ENCODE measurements around the gene NEURL1.
A peak's percentile ranks its signal among the peaks of the same experiment; 100 is the strongest.
"Not testable (repeated sequence)": the region's sequence is repeated elsewhere in the genome, so short reads cannot be mapped to it uniquely, and the experiment has no call there.

The NEURL1 gene

DNA sequence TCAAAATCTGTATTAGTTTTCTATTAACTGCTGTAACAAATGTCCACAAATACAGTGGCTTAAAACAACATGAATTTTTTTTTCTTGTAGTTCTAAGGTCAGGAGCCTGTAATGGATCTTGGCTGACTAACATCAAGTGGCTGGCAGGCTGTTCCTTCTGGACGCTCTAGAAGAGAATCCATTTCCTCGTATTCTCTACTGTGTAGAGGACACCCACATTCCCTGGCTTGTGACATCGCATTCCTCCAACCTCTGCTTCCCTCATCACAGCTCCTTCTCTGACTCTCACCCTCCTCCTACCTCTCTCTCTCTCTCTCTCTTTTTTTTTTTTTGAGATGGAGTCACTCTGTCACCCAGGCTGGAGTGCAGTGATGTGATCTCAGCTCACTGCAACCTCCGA, 30.0 kb upstream of the NEURL1 start:
- DNase-seq = no peak

DNA sequence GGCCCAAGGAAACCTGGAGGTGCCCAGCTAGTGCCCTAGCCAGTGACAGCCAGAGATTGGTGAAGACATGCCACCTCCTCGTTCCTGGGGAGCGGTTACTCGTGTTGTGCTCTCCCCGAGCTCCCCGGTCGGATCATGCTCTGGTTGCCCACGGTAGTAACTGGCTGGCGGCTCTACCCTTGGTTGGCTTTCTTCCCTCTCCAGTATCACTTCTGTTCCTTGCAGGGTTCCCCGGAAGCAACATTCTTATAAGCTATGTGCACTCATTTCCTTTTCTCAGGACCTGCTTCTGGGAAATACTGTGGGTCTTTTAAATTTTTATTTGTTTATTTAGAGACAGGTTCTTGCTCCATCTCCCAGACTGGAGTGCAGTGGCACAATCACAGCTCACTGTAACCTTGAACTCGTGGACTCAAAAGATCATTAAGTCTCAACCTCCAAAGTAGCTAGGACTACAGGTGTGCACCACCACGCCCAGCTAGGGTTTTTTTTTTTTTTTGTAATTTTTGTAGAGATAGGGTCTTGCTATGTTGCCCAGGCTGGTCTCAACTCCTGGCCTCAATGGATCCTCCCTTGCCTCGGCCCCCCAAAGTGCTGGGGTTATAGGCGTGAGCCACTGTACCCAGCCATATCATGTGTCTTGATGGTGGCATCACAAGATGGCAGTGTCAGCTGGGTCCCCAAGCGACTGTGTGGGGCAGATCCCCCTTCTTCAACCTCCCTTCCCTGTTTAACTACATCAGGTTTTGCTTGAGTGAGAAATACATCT, 27.9 kb upstream of the NEURL1 start:
- no peak for DNase-seq

DNA sequence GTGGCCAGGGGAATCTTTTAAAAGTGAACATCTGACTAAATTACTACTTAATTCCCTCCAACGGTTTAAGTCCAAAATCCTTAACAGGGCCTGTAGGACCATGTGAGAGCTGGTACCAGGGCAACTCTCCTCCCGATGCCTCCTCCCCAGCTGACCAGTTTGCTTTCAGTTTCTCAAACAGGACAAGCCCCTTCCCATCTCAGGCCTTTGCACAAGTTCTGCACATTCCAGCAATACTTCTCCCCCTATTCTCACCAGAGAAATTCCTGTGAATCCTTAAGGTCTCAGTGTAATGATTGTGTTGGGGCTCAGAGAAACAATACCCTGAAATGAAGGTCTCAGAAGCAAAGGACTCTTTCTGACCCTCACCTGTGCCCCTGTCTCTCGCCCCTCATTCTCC, 26.8 kb upstream of the NEURL1 start:
- no peak for DNase-seq

DNA sequence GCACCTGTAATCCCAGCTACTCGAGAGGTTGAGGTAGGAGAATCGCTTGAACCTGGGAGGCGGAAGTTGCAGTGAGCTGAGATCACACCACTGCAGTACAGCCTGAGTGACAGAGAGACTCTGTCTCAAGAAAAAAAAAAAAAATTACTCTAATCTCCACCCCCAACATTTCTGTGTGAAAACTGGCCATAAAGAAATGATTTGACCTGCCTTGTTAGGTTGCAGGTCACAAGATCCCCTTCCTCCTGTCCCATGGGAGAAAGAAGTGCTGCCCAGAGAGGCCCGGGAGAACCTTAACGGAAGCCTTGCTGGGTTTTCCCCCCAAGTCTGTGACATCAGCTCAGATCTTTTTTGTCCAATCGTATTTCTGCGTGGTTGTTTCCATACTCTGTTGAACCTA, 26.1 kb upstream of the NEURL1 start:
- no peak for DNase-seq

DNA sequence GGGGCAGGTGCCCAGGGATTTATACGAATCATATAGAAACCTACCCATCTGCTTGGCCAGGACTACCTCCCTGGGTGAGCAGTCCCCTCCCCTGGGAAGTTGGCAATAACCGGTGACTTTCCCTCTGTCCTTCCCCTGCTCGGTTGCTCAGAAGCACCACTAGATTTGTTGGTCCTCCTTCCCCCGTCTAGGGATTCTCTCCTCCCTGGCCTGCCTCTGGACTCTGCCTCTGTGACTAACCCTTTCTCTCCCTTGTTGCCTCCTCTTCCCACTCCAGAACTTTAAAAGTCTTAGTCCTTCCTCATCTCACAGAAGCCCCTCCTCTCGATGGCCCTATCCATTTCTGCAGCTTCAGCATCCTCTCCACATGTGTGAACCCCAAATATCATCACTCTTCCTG, 24.3 kb upstream of the NEURL1 start:
- DNase-seq = no peak

DNA sequence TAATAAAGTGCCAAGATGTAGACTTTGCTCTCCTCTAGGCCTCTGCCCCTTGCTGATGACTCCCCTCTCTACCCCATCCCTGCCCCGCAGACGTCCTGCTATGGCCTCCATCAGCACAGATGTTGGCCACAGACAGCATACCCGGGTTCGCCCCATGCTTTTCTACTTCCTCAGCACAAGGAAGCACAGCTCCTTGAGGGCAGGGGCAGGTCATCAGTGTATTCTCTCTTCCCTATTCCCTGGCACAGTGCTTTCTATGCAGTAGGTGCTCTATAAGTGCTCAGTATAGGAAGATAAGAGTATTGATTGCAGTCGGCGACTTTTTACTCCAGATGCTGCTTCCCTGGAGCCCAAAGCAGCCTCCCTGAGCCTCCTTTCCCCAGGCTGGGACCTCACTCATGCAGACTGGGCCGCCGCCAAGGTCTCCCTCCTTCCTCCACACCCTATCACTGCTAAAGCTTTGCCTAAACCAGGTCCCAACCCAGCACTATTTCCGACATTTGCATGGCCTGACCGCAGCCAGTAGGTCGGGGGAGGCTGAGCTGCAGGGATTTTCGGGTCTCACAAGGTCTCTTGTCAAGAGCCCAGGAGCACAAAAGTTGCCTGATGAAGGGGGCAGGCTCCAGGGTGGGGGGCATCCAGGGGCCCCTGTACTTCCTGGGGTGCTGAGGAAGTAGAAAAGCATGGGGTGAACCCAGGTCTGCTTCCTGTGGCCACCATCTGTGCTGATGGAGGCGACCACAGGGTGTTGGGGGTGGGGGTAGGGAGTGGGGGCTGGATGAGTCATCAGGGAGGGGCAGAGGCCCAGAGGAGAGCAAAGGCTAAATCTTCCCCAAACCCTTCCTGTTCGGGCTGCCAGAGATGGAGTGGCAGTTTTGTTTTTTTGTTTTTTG, 22.5 kb upstream of the NEURL1 start:
- DNase-seq = no peak

DNA sequence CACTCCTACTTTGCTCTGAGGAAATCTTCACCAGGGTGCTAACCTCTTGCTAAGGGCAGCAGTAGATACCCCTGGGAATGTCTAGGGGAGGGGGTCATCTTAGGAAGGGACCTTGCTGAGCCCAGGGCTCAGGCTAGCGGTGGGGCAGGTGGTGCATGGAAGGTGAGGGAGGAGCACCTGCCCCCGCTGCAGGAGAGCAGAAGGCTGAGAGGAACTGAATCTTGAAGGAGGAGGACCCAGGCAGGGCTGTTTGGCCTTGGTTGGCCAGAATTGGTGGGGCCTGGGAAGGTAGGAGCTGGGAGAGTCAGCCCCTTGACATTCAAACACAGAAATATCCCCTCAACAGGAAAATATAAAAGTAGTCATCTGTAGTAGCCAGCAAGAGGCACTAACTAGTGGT, 21.5 kb upstream of the NEURL1 start:
- no peak for DNase-seq

DNA sequence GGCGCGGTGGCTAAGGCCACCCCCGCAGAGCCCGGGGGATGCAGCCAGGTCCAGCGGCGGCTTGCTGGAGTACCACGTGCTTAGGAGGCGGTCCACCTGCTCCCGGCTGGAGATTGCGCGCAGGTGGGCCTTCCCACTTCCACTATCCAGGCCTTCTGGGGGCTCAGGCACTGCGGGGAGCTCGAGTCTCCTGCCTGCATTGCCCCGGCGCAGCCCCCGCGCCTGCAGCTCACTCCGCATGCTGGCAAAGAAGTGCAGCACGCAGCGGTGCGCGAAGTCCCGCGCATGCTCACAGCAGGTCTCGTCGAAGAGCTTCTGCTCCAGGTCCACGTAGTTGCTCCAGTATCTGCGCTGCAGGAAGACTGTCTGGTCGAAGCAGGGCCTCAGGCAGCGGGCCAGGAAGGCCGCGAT, 20.2 kb upstream of the NEURL1 start:
- DNase-seq = no peak

DNA sequence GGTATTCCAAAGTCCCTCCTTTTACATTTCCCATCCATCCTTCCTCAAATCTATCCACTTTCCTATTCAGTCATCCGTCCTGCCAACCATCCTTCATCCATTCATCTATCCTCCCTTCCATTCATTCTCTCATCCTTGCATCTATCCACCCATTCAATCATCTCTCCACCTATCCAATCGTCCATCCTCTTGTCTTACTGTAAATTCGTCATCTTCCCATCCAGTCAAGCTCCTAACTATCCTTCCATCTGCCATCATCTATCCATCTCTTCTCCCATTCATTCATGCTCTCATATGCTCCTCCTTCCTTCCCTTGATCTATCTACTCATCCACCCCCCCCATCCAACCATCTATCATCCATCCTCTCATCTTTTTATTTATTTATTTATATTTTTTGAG, 19.4 kb upstream of the NEURL1 start:
- DNase-seq = no peak

DNA sequence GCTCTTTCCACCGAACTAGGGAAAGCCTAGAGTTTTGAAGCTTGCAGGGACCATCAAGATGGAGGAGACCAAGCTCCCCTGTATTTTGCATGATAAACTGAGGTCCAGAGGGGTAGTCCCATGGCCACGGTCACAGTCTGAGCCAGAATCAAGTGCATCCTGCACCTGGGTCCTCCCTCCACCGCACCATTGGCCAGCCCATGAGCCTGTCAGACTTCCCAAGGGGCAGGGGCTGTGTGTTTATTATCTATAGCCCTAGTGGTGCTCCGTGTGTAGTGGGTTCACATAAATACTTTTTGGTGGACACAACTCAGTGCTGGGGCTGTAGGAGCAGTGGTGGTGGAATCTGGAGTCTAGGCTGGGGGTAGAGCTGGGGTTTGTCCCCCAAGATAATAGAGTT, 18.1 kb upstream of the NEURL1 start:
- DNase-seq = no peak

DNA sequence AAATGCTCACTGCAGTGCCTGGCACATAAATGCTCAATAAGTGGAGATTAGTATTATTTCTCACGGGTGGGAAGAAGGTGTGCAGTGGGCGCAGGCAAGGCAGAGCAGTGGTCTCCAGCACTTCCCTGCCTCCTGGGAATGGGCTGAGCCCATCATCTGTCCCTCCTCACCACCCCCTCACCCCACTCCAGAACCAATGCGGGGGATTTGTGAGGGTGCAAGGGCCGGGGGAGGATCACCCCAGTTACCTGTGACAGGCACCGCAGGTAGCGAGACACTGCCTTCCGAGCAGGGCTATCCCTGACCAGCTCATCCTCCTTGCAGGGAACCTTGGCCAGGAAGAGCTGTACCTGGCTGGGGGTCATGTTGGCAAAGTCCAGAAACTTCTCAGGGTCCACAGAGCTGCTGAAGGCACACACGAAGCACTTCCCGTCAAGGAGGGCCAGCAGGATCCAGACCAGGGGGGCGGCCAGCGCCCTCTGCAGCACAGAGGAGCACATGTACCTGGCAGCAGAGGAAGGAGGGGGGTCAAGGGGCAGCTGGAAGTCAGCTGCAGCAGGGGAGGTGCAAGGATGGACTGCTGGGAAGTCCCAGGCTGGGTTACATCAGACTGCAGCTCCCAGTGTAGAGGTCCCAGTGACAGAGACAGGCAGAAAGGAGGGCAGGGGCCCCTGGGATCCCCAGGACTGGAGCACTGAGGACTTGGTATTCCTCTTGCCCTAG, 17.3 kb upstream of the NEURL1 start:
- DNase-seq = no peak

DNA sequence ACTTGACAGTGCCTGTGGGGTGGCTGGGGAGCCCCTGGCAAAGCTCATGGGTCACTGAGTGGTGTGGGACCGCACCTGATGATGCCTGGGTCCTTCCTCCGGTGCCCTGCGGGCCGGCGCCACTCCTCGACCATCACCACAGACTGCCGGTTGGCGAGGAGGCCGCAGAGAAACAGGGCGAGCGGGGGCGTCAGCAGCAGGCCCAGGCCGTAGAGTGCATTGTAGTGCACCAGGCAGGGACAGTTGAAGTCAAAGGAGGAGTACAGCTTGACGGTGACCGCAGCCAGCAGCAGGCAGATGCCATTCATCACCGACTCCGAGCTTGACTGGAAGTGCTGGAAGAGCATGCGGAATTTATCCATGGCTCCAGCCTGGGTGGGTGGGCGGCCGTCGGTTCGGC, 14.8 kb upstream of the NEURL1 start:
- DNase-seq = no peak

DNA sequence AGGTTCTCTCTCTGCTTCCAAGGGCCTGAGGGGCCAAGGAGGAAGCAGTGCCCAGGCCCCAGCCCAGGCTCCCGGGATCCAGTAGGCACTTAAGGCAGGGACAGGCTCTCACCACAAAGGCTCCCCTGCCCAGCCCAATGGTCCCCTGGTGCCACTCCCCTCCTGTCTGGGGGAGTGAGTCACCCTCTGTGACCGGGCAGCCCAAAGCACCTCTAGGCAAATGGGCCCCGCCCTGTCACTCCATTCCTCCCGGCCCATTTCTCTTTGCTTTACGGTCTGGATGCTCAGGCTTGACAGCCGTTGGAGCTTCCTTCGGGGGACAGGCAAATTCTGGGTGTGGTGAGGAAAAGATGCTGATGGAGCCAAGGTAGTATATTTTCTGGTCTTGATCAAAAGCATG, 14.4 kb upstream of the NEURL1 start, which contains the start of gene CALHM3:
TSS of gene CALHM3 (minus strand) at position 106 of the 400 bp plus-strand sequence. CDS start 208 bp downstream, outside the sequence.
- DNase-seq = no peak

DNA sequence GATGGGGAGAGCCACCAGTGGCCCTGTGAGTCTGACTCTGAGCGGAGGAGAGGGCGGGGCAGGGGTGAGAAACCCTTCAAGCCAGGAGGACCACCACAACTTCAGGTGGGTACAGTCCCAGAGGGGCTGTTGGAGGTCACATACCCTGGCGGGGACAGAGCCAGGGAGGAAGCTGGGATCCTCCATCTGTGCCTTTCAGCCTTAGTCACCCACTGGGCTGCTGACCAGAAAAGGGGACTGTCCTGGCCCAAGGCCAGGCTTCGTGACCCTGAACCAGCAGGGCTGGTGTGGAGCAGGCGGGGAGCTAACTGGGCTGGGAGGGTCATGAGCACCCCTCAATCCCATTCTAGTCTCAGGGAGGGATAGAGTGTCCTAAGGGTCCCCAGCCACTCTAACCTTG, 13.0 kb upstream of the NEURL1 start:
- DNase-seq = no peak

DNA sequence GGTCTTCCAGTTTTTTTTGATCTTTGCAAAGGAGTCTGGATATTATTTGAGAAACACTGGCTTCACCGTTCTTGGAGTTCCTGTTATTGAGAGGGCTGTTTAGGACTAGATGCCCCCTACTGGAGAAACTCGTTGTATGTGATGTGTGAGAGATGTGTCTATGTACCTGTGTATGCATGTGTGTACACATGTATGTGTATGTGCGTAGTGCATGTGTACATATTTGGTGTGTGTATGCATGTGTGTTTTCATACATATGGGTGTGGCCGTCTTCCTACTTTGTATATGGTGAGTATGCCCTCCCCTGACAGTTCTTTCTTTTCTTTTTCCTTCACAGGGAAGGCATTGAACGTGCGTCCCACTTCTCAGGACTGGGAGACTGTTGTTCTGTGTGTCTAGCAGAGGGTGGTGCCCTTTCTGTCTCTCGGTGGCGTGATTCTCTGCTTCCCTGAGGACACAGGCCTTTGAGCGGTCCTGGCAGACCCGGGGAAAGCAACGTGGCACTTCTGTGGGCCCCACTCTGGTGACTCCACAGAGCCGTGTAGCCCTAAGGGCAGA, 11.5 kb upstream of the NEURL1 start:
- DNase-seq = no peak

DNA sequence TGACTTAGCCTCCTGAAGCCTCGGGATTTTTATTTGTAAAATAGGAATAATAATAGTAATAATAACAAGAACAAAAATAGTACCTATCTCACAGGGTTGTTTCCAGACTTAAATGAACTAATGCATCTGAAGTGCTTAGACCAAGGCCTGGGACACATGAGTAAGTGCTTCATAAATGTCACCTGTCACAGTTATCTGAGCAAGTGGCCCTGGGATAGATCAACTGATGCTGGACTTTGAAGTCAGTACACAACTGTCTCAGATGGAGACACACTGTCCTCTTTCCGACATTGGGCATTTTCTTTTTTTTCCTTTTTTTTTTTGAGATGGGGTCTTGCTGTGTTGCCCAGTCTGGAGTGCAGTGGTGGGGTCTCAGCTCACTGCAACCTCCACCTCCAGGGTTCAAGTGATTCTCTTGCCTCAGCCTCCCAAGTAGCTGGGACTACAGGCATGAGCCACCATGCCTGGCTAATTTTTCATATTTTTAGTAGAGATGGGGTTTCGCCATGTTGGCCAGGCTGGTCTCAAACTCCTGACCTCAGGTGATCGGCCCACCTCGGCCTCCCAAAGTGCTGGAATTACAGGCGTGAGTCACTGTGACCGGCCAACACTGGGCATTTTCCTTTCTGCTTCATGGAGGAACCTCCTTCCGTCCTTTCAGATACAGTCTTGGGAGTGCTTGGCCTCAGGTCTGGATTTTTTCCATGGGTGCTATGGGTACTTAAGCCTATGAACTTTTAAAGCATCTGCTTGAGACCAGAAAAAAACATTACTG, 6.7 kb upstream of the NEURL1 start:
- DNase-seq = not testable (repeated sequence)

DNA sequence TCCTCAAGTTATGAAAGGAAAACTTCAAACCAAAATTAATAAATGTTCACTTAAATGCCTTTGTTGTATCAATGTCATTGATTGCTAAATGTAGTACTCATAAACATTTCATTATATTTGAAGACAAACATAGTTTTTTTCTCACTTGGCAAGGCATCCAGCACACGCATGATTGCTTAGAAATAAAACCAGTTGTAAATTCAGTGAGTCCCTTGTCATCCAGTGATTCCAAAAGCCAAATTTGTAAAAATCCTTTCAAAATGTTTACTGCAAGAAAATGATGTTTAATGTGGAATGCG, 6.1 kb upstream of the NEURL1 start:
- no peak for DNase-seq

DNA sequence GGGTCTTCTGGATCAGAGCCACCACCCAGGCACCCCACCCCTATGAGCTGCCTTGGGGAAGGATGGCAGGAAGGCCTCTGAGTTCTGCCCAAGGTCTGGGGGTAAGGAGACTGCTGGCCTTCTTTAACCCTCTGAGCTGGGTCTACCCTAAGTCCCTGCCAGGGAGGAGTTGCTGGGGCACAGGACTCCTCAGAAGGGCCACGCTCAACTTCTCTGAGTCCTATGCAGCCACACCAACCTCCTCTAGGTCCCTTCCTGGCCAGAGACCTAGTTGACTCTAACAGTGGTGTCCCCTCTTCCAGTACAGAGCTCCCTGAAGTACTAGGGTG, 2.6 kb upstream of the NEURL1 start:
- DNase-seq = no peak

DNA sequence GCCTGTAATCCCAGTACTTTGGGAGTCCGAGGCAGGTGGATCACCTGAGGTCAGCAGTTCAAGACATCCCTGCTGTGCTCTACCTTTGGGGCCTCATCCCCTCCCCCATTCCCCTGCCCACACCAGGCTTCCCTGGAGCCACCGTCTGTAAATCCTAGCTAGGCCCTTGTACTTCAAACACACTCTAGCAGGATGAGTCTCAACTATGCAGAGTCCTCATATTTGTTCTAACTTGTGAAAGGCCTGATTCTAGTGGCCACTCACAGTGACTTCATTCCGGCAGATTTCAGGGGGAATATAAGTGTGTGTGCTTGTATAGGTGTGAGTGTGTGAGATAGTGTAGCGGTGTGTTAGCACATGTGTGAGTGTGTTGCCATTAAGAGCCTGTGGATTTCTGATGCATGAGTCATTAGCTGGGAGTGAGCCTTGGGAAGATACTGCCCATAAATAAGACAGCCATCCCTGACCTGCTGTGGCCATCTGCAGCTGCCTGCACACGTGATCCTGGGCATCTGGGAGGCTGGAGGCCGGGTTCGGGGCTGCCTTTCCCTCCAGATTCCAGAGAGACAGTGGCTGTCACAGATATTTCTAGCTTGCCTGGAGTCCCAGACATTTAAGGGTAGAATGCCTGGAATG, 1.7 kb upstream of the NEURL1 start:
- DNase-seq = peak in 1 of 56 donors; percentile 11

DNA sequence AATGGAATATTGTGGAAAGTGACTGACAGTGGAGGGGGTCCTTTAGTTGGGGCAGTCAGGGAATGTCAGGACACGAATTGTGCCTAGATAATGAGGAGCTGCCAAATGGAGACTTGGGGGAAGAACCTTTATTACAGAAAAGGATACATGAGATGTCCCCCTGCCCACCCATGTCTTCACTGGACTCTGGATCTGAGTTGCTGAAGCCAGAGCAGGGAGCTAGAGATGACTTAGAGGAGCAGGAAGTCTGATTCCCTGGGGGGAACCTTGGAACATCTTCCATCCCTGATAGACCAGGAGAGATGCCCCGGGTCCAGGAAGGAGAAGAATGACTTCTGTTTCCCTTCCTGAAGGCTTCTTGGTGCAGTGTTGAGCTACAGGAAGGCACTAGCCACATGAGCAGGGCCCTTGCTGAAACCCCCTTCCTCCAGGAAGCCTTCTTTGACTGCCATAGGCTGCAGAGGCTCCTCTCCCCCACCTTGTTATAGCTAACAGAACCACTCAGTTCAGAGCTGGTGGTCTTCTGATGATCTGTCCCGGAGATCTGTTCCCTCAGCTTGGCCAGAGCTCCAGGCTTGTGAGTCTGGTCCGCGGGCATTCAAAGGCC, 747 bp upstream of the NEURL1 start:
- no peak for DNase-seq

All from nucleus accumbens (tissue), 56 donors.